ENCODE data around the gene PRKN.

Gene PRKN

GRCh38 chr6:161434921-161435747, 1292.4 kb downstream of the PRKN start:
- Mint-ChIP-seq H3K4me1 (ENCODE audit: low read depth) (no peaks in the 10 kb centered on the region), H3K9me3 (no peaks in the 10 kb centered on the region), H3K4me3 (no peak overlapping the region), H3K36me3 (ENCODE audit: low read depth) (no peaks in the 10 kb centered on the region), H3K27me3 (no peaks in the 10 kb centered on the region), H3K27ac (no peak overlapping the region)
- no peak for DNase-seq

DNA sequence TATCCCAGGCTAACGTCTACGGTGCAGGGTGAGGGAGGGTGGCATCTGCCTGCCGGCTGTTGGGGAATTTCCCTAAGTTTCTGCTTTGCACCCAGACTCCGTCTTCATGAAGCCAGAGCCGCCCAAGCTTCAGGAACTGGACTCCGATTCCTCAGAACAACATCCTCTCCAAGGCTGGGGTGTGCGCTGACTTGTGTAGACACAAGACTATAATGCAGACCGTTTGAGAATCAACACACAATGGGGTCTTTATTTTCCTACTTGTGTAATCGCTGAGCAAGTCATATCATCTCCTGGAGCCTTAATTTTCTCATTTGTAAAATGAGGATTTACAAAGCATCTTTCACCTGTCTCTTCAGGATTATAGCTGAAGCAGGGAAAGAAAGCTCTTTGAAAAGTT, 1293.2 kb downstream of the PRKN start:
- Mint-ChIP-seq H3K27me3 (no peaks in the 10 kb centered on the region), H3K36me3 (ENCODE audit: low read depth) (no peaks in the 10 kb centered on the region), H3K4me3 (no peak overlapping the region), H3K9me3 (no peaks in the 10 kb centered on the region), H3K27ac (no peak overlapping the region), H3K4me1 (ENCODE audit: low read depth) (no peaks in the 10 kb centered on the region)
- no peak for DNase-seq

DNA sequence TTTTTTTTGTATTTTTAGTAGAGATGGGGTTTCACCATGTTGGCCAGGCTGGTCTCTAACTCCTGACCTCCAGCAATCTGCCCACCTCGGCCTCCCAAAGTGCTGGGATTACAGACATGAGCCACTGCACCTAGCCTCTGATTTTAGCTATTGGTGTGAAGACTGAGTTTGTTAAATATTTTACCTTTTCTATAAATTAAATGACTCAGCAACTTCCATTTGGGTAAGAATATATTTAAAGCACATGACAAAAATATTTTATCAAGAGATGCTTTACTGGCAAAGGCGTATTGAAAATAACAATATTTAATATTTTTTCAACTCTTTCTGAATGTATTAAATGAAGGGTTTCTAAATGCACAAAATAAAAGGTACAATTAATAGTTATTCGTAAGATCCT, 1295.0 kb downstream of the PRKN start:
- Mint-ChIP-seq H3K27ac (no peak overlapping the region), H3K36me3 (ENCODE audit: low read depth) (no peaks in the 10 kb centered on the region), H3K4me3 (no peak overlapping the region), H3K27me3 (no peaks in the 10 kb centered on the region), H3K4me1 (ENCODE audit: low read depth) (no peaks in the 10 kb centered on the region), H3K9me3 (no peaks in the 10 kb centered on the region)
- DNase-seq, result no peak

DNA sequence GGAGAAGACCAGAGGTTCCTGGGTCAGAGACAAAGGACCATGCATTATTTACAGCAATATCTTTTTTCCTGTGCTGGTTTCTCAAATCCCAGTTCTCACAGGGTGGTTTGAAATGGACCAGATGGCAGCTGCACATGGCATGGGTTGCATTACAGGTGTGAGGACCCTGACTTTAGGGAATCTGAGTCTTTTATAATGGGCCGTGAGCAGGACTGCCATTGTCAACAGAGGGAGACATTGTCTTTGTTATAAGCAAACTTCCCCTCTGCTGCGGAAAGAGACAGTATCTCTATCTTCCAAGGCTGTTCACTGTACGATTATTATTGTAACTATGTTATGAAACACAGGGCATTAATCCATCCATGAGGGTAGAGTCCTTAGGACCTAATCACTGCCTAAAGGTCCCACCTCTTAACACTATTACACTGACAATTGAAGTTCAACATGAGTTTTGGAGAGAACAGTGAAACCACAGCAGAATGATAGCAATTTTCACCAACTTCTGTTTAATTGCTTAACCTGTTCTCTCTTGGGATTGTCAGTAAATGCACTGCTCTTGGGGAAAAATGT, 1297.6 kb downstream of the PRKN start:
- Mint-ChIP-seq H3K27ac (no peak overlapping the region), H3K9me3 (no peaks in the 10 kb centered on the region), H3K36me3 (ENCODE audit: low read depth) (no peaks in the 10 kb centered on the region), H3K27me3 (no peaks in the 10 kb centered on the region), H3K4me3 (no peak overlapping the region), H3K4me1 (ENCODE audit: low read depth) (no peaks in the 10 kb centered on the region)
- DNase-seq, result no peak

- Mint-ChIP-seq H3K4me1 (ENCODE audit: low read depth) (no peaks in the 10 kb centered on the region), H3K36me3 (ENCODE audit: low read depth) (no peaks in the 10 kb centered on the region), H3K27ac (no peak overlapping the region), H3K4me3 (no peak overlapping the region), H3K9me3 (no peaks in the 10 kb centered on the region), H3K27me3 (peaks cover 2% of the 10 kb centered on the region)
- no peak for DNase-seq
Observed at GRCh38 chr6:161424421-161424820, 1303.1 kb downstream of the PRKN start.

DNA sequence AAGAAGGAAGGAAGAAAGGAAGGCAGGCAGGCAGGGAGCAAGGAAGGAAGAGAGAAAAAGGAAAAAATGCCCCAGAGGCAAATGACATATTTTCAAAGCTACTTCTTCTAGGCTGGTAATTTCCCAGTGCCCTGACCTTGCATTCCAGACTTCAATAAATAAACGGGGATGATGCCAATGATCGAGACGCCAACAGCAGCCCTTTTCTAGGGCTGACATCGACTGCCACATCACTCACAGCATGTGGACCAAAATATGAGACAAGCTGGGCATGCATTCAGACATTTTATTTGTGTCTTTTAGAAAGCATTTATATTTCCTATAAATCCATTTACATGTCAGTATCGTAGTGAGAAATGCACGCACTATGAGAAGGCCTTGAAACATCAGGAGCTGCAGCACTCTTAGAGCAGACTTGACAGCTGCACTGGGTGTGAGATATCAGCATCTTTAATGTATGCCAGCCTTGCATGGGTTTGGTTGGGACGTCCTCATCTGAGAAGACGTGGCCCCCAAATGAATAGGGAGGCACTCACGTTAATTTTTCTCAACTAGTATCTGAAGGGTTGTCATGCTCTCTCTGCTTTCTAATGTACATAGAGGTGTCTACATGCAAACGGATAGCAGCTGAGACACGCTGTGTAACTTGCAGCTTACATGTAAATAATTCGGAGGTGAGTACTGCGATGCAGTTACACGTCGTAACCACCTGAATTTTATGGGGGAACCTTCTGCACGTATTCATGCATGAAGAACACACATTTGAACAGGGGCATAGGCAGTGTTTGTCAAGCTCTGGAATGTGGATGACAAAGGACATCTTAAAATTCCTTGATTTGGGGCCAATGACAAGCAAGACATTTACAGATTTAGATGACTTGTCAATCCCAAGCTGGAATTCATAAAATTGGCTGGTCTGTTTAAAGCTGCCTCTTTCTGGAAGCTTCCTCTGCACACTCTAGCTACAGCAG, 1304.6 kb downstream of the PRKN start:
- no peaks in the 10 kb centered on the region for H3K4me1 Mint-ChIP-seq (ENCODE audit: low read depth)
- H3K27ac Mint-ChIP-seq, result no peak overlapping the region
- no peak for DNase-seq

GRCh38 chr6:161418463-161418945, 1309.1 kb downstream of the PRKN start:
- Mint-ChIP-seq H3K4me1 (ENCODE audit: low read depth) (no peaks in the 10 kb centered on the region), H3K36me3 (ENCODE audit: low read depth) (no peaks in the 10 kb centered on the region), H3K4me3 (no peak overlapping the region), H3K27ac (no peak overlapping the region), H3K27me3 (peaks cover 24% of the 10 kb centered on the region), H3K9me3 (no peaks in the 10 kb centered on the region)
- DNase-seq, result no peak

More for the DNA sequence above, 1304.6 kb downstream of the PRKN start:
- Mint-ChIP-seq H3K9me3 (no peaks in the 10 kb centered on the region), H3K36me3 (ENCODE audit: low read depth) (no peaks in the 10 kb centered on the region), H3K4me3 (no peak overlapping the region), H3K27me3 (peaks cover 11% of the 10 kb centered on the region)

DNA sequence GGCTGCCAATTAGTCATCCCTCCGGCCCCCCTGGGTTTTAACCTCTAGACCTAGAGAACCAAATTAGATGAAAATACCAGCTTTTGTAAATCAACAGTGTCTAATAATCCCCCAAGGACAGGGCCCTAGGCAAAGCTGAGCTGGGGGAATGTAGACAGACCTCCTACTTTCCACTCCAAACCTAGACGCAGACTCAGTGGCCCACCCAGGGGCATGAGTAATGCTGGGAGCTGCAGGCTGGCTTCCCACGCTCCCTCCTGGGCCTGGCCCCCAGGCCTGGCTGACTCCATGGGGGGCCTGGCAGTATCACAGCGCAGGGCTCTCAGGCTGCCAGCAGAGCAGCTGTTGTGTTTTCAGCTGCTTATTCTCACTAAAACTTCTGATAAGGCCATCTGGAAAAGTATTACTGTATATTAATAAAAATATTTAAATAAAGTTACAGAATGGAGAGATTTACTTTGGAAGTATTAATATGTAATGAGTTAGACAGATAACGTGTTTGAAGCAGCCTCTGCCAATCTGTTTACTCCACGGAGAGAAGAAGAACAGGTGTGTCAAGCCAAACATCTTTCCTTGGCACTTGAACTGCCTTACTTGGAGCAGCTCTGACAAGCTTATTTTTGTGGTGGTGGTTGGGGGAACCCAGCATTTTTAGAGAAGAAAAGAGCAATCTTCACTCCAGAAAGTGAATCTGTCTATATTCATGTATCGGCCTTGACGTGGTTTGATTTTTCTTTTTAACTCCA, 1309.7 kb downstream of the PRKN start:
- H3K27me3 Mint-ChIP-seq, result peaks cover 24% of the 10 kb centered on the region
- no peak overlapping the region for H3K4me3 Mint-ChIP-seq
- H3K36me3 Mint-ChIP-seq (ENCODE audit: low read depth), result no peaks in the 10 kb centered on the region
- DNase-seq, result no peak
- no peaks in the 10 kb centered on the region for H3K4me1 Mint-ChIP-seq (ENCODE audit: low read depth)
- H3K27ac Mint-ChIP-seq, result no peak overlapping the region
- no peaks in the 10 kb centered on the region for H3K9me3 Mint-ChIP-seq

GRCh38 chr6:161415302-161415855, 1312.2 kb downstream of the PRKN start:
- H3K27ac Mint-ChIP-seq, result no peak overlapping the region

GRCh38 chr6:161414707-161415106, 1312.9 kb downstream of the PRKN start:
- no peak overlapping the region for H3K27ac Mint-ChIP-seq
- no peaks in the 10 kb centered on the region for H3K9me3 Mint-ChIP-seq
- DNase-seq, result no peak
- H3K4me1 Mint-ChIP-seq (ENCODE audit: low read depth), result no peaks in the 10 kb centered on the region
- H3K36me3 Mint-ChIP-seq (ENCODE audit: low read depth), result no peaks in the 10 kb centered on the region
- no peak overlapping the region for H3K4me3 Mint-ChIP-seq
- H3K27me3 Mint-ChIP-seq, result peaks cover 23% of the 10 kb centered on the region

More at GRCh38 chr6:161415302-161415855, 1312.2 kb downstream of the PRKN start:
- Mint-ChIP-seq H3K36me3 (ENCODE audit: low read depth) (no peaks in the 10 kb centered on the region), H3K27me3 (peaks cover 24% of the 10 kb centered on the region), H3K9me3 (no peaks in the 10 kb centered on the region), H3K4me3 (no peak overlapping the region), H3K4me1 (ENCODE audit: low read depth) (no peaks in the 10 kb centered on the region)
- DNase-seq, result no peak

DNA sequence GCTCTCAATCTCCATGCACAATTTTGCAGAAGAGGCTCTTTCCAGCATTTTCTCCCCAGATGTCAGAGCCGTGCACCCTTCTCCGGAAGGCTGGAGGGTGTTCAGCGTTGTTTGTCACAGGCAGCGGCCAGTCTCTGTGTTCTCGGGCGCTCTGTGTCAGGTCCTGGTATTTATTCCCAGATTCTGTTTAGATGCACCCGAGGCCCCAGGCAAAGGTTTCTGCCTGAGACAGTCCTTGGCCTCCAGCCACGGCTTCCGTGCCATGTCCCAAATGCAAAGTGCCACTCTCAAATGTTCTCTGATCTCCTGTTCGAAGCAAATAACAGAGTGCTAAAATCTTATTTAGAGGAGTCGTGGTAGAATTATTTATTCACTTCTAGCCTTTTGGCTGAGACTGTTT, 1313.4 kb downstream of the PRKN start:
- Mint-ChIP-seq H3K36me3 (ENCODE audit: low read depth) (no peaks in the 10 kb centered on the region), H3K4me1 (ENCODE audit: low read depth) (no peaks in the 10 kb centered on the region), H3K4me3 (no peak overlapping the region), H3K9me3 (no peaks in the 10 kb centered on the region), H3K27me3 (peaks cover 21% of the 10 kb centered on the region), H3K27ac (no peak overlapping the region)
- DNase-seq, result no peak

- H3K4me1 Mint-ChIP-seq (ENCODE audit: low read depth), result no peaks in the 10 kb centered on the region
- peaks cover 15% of the 10 kb centered on the region for H3K27me3 Mint-ChIP-seq
- H3K4me3 Mint-ChIP-seq, result no peak overlapping the region
- DNase-seq, result no peak
- no peaks in the 10 kb centered on the region for H3K9me3 Mint-ChIP-seq
- H3K36me3 Mint-ChIP-seq (ENCODE audit: low read depth), result no peaks in the 10 kb centered on the region
- H3K27ac Mint-ChIP-seq, result no peak overlapping the region
Observed at GRCh38 chr6:161413355-161413771, 1314.2 kb downstream of the PRKN start.

DNA sequence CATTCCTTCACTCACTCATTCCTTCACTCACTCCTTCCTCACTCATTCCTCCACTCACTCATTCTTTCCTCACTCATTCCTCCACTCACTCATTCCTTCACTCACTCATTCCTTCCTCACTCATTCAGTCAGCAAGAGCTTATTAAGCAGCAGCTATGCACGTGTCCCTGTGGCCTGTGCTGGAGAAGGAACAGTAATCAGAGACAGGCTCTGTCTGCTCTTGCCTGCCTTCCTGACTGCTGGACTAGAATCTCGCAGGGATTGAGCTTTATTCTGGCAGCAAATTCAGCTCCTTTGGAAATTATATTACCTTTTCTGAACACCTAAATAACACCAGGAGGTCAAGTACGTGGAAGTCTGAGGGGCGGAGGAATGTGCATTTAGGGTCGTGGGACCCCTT, 1314.8 kb downstream of the PRKN start:
- peaks cover 13% of the 10 kb centered on the region for H3K27me3 Mint-ChIP-seq
- no peak for DNase-seq
- no peaks in the 10 kb centered on the region for H3K9me3 Mint-ChIP-seq
- H3K4me1 Mint-ChIP-seq (ENCODE audit: low read depth), result no peaks in the 10 kb centered on the region
- H3K27ac Mint-ChIP-seq, result no peak overlapping the region
- no peak overlapping the region for H3K4me3 Mint-ChIP-seq
- no peaks in the 10 kb centered on the region for H3K36me3 Mint-ChIP-seq (ENCODE audit: low read depth)
